Caco-2 (cell line): ENCODE measurements around the gene CLSTN2. TPM values are rescaled to one million over a fixed set of nuclear protein-coding genes. Genes with fewer than 3 reads are reported as not detected.

Experiments
- BruUV-seq: library from RNA; stranded (reverse); fragments of 400-500 nt; replicated peaks from 2 replicates; lab custom pipeline; 2021; lab: Mats Ljungman, UMichigan
- CTCF ChIA-PET: fragments of 300-600 bp; sonication (Branson Sonifier 250); formaldehyde crosslinking; loops from one replicate; lab custom pipeline; 2022; ENCODE audit warnings: antibody characterized with exemption; lab: Charles Lee
- POLR2A ChIA-PET: fragments of 300-600 bp; sonication (Branson Sonifier 250); formaldehyde crosslinking; loops from one replicate; lab custom pipeline; 2022; ENCODE audit warnings: antibody characterized with exemption; lab: Charles Lee
- DNase-seq, 2 experiments: peaks; one replicate each; pipeline versions ENCODE4 v3.0.0 to v3.0.0-alpha.2; 2020 to 2022
- H3K27me3 ChIP-seq: replicated peaks from 2 replicates; pipeline ENCODE4 v1.6.0; 2011; ENCODE audit warnings: low read length; ENCODE audit not compliant: control insufficient read depth, insufficient read depth
- H3K36me3 ChIP-seq: 2 replicates; pipeline ENCODE4 v1.5.1; 2011; ENCODE audit warnings: low read length; ENCODE audit not compliant: control insufficient read depth, insufficient read depth
- H3K4me1 ChIP-seq: fragments of 250-450 bp; sonication (Bioruptor Pico); 2 replicates; pipeline ENCODE4 v1.5.1; 2020; ENCODE audit warnings: mild to moderate bottlenecking
- H3K4me3 ChIP-seq: 2 replicates; pipeline ENCODE4 v1.5.1; 2011; ENCODE audit warnings: low read depth, mild to moderate bottlenecking, control low read depth, low read length
- H3K9me3 ChIP-seq: fragments of 250-450 bp; sonication (Bioruptor Pico); 2 replicates; pipeline ENCODE4 v1.5.1; 2020; ENCODE audit warnings: mild to moderate bottlenecking, moderate library complexity
- H3K27ac Mint-ChIP-seq: one replicate; pipeline ENCODE4 v1.8.0; 2022; ENCODE audit warnings: mixed read lengths; ENCODE audit not compliant: unreplicated experiment
- H3K27me3 Mint-ChIP-seq: one replicate; pipeline ENCODE4 v1.8.0; 2022; ENCODE audit warnings: mixed read lengths; ENCODE audit not compliant: insufficient read depth, unreplicated experiment
- H3K36me3 Mint-ChIP-seq: one replicate; pipeline ENCODE4 v1.8.0; 2022; ENCODE audit warnings: mild to moderate bottlenecking, mixed read lengths; ENCODE audit not compliant: insufficient read depth, unreplicated experiment
- H3K4me1 Mint-ChIP-seq: one replicate; pipeline ENCODE4 v1.8.0; 2022; ENCODE audit warnings: low read depth, mixed read lengths; ENCODE audit not compliant: unreplicated experiment
- H3K4me3 Mint-ChIP-seq: one replicate; pipeline ENCODE4 v1.8.0; 2022; ENCODE audit warnings: mild to moderate bottlenecking, moderate library complexity, mixed read lengths; ENCODE audit not compliant: unreplicated experiment
- H3K9me3 Mint-ChIP-seq: one replicate; pipeline ENCODE4 v1.8.0; 2022; ENCODE audit warnings: mixed read lengths; ENCODE audit not compliant: unreplicated experiment
- CTCF ChIP-seq, 2 experiments: fragments of 200-600 bp in 1 of 2; IDR thresholded peaks; 1 replicate in 1 of 2; 2 replicates in 1 of 2; pipeline versions ENCODE4 v1.5.1 to v1.8.0; 2011 to 2022; ENCODE audit warnings: antibody characterized with exemption in 1 of 2, control low read depth in 1 of 2, inconsistent platforms in 1 of 2, low read depth in 1 of 2, low read length in 1 of 2, mild to moderate bottlenecking in 1 of 2, moderate library complexity in 1 of 2; ENCODE audit not compliant: insufficient read depth in 1 of 2, severe bottlenecking in 1 of 2, unreplicated experiment in 1 of 2
- intact Hi-C: fragments of 100-400 bp; cut with micrococcal nuclease; formaldehyde crosslinking; loops from one replicate; pipeline ENCODE4 v1.10.0; 2022; ENCODE audit not compliant: unreplicated experiment
- total RNA-seq: library from RNA; stranded (reverse); gene quantifications from 2 replicates; pipeline ENCODE4 v1.2.3, GENCODE V29; 2022

The CLSTN2 gene
- total RNA-seq, 1 experiment from 2014 or later = 26.1 TPM

GRCh38 chr3:140265302-140265701, 330.3 kb downstream of the CLSTN2 start:
- Mint-ChIP-seq H3K27ac (no peak overlapping the region), H3K36me3 (no peaks in the 10 kb centered on the region), H3K4me3 (no peak overlapping the region), H3K4me1 (no peaks in the 10 kb centered on the region), H3K27me3 (no peaks in the 10 kb centered on the region), H3K9me3 (no peaks in the 10 kb centered on the region)
- intact Hi-C loops = no loop called here
- BruUV-seq = no TSS peak
- no peak for DNase-seq
- Histone ChIP-seq H3K36me3 (no peaks in the 10 kb centered on the region), H3K9me3 (no peaks in the 10 kb centered on the region), H3K27me3 (no peaks in the 10 kb centered on the region), H3K4me3 (no peak overlapping the region), H3K4me1 (no peaks in the 10 kb centered on the region)
- CTCF ChIA-PET = no interaction called here
- TF ChIP-seq CTCF (IDR thresholded peaks at IDR 0.05; ENCODE audit: insufficient read depth in 1 of 2, low read depth in 1 of 2, low read length in 1 of 2, severe bottlenecking in 1 of 2, unreplicated experiment in 1 of 2) = no peak
- POLR2A ChIA-PET = no interaction called here

- no peak for DNase-seq
- Histone ChIP-seq H3K4me1 (no peaks in the 10 kb centered on the region), H3K9me3 (no peaks in the 10 kb centered on the region), H3K27me3 (no peaks in the 10 kb centered on the region), H3K36me3 (no peaks in the 10 kb centered on the region), H3K4me3 (no peak overlapping the region)
- ChIA-PET POLR2A (interaction anchor here (0.6 kb wide), 1 partner anchor 742 kb away, joined by 3 read pairs; no protein-coding TSS in a partner anchor), CTCF (interaction anchor here (0.7 kb wide), 1 partner anchor 284 kb away, joined by 4 read pairs; no protein-coding TSS in a partner anchor)
- Mint-ChIP-seq H3K27me3 (peaks cover 3% of the 10 kb centered on the region), H3K4me3 (no peak overlapping the region), H3K27ac (no peak overlapping the region), H3K36me3 (no peaks in the 10 kb centered on the region), H3K4me1 (no peaks in the 10 kb centered on the region), H3K9me3 (no peaks in the 10 kb centered on the region)
- intact Hi-C loops = loop anchor here (1.0 kb wide), 1 partner anchor 140 kb away; no protein-coding TSS in a partner anchor
- no peak for TF ChIP-seq CTCF (IDR thresholded peaks at IDR 0.05; ENCODE audit: insufficient read depth in 1 of 2, low read depth in 1 of 2, low read length in 1 of 2, severe bottlenecking in 1 of 2, unreplicated experiment in 1 of 2)
- BruUV-seq = no TSS peak
These were observed 333.1 kb downstream of the CLSTN2 start for GRCh38 chr3:140268103-140268502.

- Histone ChIP-seq H3K4me3 (no peak overlapping the region), H3K27me3 (no peaks in the 10 kb centered on the region), H3K9me3 (no peaks in the 10 kb centered on the region), H3K36me3 (no peaks in the 10 kb centered on the region), H3K4me1 (no peaks in the 10 kb centered on the region)
- TF ChIP-seq CTCF (IDR thresholded peaks at IDR 0.05; ENCODE audit: insufficient read depth in 1 of 2, low read depth in 1 of 2, low read length in 1 of 2, severe bottlenecking in 1 of 2, unreplicated experiment in 1 of 2) = no peak
- intact Hi-C loops = loop anchor here (1.0 kb wide), 1 partner anchor 140 kb away; no protein-coding TSS in a partner anchor
- H3K27me3 Mint-ChIP-seq = peaks cover 3% of the 10 kb centered on the region
- ChIA-PET CTCF (no interaction called here), POLR2A (no interaction called here)
- H3K36me3 Mint-ChIP-seq = no peaks in the 10 kb centered on the region
- BruUV-seq = no TSS peak
- no peaks in the 10 kb centered on the region for H3K9me3 Mint-ChIP-seq
- no peaks in the 10 kb centered on the region for H3K4me1 Mint-ChIP-seq
- no peak overlapping the region for H3K27ac Mint-ChIP-seq
- no peak overlapping the region for H3K4me3 Mint-ChIP-seq
- no peak for DNase-seq
These were observed 333.6 kb downstream of the CLSTN2 start for GRCh38 chr3:140268610-140269009.
